Prostate gland (tissue), 2 donors: ENCODE data around the gene AHCYL2.

Source experiments
- CTCF ChIP-seq, 4 experiments: fragments of 200-600 bp in 2 of 4; fragments of 450-650 bp in 2 of 4; sonication (generic) in 2 of 4; IDR thresholded peaks; 1 replicate in 3 of 4; 2 replicates in 1 of 4; pipeline ENCODE4 v1.5.1; 2016 to 2019; ENCODE audit warnings: antibody characterized with exemption in 4 of 4, mild to moderate bottlenecking in 2 of 4, moderate library complexity in 2 of 4
- POLR2A ChIP-seq: fragments of 450-650 bp; IDR thresholded peaks from one replicate; pipeline ENCODE4 v1.6.1; 2016; ENCODE audit warnings: antibody characterized with exemption, mild to moderate bottlenecking
- POLR2AphosphoS5 ChIP-seq: sonication (generic); formaldehyde crosslinking; IDR thresholded peaks from one replicate; pipeline ENCODE4 v1.6.1; 2017; ENCODE audit warnings: antibody characterized with exemption

- TF ChIP-seq CTCF (IDR thresholded peaks at IDR 0.05) = no peak
- no peak for TF ChIP-seq POLR2AphosphoS5
- no peak for TF ChIP-seq POLR2A
Observed at GRCh38 chr7:129209067-129209926, 15.5 kb upstream of the AHCYL2 start.
